SH-SY5Y (cell line): ENCODE results near the gene AKAP8L.

ENCODE experiments used
- GATA2 ChIP-seq: IDR thresholded peaks from 2 replicates; pipeline ENCODE4 v1.6.1; 2011; ENCODE audit warnings: mild to moderate bottlenecking, low read depth, low read length
- GATA3 ChIP-seq: IDR thresholded peaks from 2 replicates; pipeline ENCODE4 v1.6.1; 2011; ENCODE audit warnings: low read depth, mild to moderate bottlenecking, low read length, moderate library complexity

AKAP8L gene

DNA sequence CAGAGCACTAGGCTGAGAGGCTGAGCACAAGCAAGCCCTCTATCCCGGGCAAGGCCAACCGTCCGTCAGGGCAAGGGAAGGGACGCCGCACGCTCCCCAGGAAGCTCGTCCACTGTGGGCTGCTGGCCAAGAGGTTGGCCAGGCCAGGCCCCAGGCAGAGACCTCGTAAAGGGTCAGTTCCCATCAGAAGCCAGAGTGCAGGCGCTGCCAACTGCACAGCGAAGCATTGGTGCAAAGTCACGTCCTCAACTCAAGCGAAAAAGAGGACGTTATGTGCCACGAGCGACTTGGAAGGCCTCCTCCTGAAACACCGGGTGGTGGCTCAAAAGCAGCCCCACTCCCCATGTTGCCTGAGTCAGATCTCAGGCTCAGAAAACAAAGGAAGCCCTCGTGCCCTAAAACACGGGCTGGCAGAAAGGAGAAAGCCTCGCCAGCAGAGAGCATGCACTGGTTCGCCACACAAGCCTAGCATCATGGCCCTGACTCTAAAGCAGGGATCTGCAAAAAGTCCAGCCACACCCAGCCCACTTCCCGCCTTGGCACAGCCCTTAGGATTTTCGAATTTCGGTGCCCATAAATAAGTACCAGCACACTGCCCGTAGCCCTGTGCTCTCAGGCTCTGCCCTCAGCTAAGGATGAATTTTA, 43.9 kb downstream of the AKAP8L start:
- TF ChIP-seq GATA2 (no peak), GATA3 (no peak)

GRCh38 chr19:15374105-15374651, 44.6 kb downstream of the AKAP8L start:
- no peak for TF ChIP-seq GATA2
- no peak for TF ChIP-seq GATA3

- TF ChIP-seq GATA3, result no peak
- no peak for TF ChIP-seq GATA2
Measured at GRCh38 chr19:15373644-15374043, 45.1 kb downstream of the AKAP8L start.

DNA sequence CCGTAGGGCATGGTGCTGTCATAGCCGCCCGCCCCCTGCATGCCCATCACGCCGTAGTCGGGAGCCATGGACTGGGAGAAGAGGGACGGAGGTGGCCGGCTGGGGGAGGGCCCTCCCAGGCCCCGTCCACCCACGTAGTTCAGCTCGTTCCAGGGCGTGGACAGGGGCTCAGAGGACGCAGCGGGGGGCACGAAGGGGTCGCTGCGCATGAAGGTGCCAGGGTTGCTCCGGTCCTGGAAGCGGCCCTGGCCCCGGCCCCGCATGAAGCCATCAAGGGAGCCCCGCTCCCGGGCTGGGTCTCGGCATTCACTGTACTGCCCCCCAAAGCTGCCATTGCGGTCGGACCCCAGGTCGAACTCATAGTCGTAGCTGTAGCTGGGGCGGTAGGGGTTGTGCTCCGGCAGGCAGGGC, 45.9 kb downstream of the AKAP8L start:
- TF ChIP-seq GATA2, result no peak
- no peak for TF ChIP-seq GATA3

GRCh38 chr19:15372470-15372869, 46.3 kb downstream of the AKAP8L start:
- TF ChIP-seq GATA3 (no peak), GATA2 (no peak)

DNA sequence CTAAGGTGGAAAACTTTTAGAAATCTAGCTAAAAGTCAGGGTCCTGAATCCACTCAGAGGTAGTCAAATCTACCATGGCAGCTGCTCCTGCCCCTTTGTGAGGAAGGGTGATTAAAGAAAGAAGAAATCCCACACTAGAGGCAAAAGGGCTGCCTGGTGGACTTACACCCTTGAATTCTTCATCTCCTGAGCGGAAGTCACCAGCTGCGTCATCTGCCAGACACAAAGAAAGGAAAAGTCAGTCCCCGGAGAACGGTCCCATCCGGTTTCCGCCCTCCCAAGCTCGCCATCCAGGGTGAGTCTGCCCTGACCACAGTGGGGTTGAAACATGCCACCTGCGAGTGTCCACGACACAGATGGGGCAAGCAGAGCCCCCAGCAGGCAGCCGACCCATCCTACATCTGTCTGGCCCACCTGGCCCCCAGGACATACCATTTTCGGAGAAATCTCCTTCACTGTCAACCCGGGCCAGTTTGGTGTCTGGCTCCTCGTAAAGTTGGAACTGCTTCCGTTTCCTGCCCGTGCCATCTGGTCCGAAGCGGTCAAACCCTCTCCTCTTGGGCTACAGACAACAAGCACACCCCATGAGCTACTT, 46.9 kb downstream of the AKAP8L start:
- TF ChIP-seq GATA2 (no peak), GATA3 (no peak)

DNA sequence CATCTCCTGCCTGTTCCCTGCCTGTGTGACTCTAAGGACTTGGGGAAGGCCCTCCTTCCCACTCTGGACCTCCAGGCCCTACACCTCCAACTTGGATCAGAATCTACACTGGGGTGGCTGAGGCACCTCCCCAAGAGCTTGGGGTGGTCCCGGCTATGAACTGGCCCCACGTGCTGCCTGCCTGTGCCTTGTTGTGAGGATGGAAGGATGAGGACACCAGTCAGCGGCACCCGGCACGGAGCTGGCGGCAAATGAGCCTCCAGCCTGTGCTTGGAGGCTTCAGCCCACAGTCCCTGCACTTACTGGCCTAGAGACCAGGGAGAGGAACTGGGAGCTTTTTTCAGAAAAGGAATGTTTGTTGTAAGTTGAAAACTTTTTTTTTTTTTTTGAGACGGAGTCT, 47.7 kb downstream of the AKAP8L start:
- no peak for TF ChIP-seq GATA3
- no peak for TF ChIP-seq GATA2

- TF ChIP-seq GATA3, result no peak
Measured at GRCh38 chr19:15369594-15369891, 49.2 kb downstream of the AKAP8L start.

- TF ChIP-seq GATA2 (no peak), GATA3 (no peak)
Measured at GRCh38 chr19:15368798-15369593, 49.8 kb downstream of the AKAP8L start.

DNA sequence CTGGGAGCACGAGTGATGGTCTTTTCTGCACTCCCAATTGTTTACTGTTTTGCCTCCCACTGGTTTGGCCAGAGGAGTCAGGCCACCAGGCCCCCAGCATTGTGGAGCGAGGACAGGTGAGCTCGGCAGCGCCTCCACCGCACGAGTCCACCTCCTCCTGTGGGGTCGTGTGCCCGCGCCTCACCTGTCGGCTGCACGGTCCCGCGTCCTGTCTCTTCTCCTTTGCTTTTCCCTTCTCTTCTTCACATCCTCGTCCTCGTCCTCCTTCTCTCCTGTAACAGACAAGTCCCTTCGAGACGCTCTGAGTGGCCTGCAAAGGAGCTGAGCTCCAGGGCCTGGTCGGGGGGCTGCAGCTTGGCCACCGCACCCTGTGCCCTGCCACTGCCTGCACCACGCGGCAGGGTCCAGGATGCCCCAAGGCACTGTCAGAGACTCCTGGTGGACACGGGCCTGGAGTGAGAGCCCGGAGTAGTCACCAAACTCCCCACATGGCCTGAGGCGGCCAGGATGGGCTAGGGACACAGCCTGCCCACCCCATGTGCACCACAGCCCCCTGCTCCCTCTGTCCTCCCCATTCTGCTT, 50.6 kb downstream of the AKAP8L start:
- no peak for TF ChIP-seq GATA2
- TF ChIP-seq GATA3, result no peak

DNA sequence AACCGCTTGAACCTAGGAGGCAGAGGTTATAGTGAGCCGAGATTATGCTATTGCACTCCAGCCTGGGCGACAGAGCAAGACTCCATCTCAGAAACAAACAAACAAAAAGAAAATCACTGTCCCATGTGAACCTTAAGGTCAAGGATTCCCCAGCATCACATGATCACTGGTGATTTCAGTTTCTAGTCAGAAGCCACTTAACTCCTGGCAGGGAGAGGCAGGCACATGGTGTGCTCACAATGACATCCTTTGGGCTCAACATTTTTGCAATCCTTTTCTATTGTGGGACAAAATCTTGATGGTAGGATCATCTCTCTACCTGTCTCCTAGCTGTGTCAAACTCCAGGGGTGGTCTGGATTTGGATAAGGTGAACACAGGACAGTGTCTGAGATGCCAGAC, 51.3 kb downstream of the AKAP8L start:
- TF ChIP-seq GATA2 (no peak), GATA3 (no peak)

- no peak for TF ChIP-seq GATA2
- no peak for TF ChIP-seq GATA3
Measured at GRCh38 chr19:15365264-15365663, 53.5 kb downstream of the AKAP8L start.

DNA sequence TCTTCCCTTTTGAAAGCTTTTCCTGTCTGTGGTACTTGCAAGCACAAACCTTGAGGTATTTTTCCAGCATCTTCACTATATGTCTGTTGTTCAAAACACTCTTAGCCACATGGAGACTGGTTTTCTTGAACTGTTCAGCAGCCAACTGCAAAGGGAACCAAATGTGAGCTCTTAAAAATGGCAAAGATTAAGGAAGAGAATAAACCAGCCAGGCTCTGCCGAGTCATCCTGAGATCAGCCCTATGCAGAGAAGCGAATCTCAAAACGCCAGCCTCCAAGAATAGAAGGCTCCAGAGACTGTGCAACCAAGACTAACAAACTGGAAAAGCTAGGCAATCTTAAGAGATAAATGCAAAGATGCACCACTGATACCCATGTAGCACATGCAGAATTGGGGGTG, 59.9 kb downstream of the AKAP8L start:
- TF ChIP-seq GATA2 (no peak), GATA3 (no peak)

DNA sequence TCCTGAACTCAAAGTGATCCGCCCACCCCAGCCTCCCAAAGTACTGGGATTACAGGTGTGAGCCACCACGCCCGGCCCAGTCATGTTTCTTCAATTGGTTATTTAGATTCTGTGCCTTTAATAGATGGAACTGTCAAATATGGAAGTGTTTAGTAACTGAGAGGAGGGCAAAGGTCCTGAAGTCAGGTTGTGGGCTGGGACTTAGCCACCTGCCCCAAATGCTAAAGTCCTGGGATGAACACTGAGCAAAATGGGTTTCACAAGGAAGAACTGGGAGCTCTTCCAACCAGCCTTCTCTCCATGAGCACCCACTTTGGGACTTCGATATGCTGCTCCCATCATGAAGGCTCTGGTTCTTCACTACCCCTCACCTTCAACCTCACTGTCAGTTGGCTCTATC, 60.9 kb downstream of the AKAP8L start:
- TF ChIP-seq GATA2 (no peak), GATA3 (no peak)
